GM18868 (cell line): Measurements from ENCODE around the gene ACSS3.
"Not testable (repeated sequence)": the region's sequence is repeated elsewhere in the genome, so short reads cannot be mapped to it uniquely, and the experiment has no call there.

Experiments used
- ATAC-seq: cut with Tn5 transposase; IDR thresholded peaks from one replicate; pipeline ENCODE4 v1.9.1; 2021; ENCODE audit warnings: mild to moderate bottlenecking, moderate library complexity; ENCODE audit not compliant: unreplicated experiment

Gene ACSS3

DNA sequence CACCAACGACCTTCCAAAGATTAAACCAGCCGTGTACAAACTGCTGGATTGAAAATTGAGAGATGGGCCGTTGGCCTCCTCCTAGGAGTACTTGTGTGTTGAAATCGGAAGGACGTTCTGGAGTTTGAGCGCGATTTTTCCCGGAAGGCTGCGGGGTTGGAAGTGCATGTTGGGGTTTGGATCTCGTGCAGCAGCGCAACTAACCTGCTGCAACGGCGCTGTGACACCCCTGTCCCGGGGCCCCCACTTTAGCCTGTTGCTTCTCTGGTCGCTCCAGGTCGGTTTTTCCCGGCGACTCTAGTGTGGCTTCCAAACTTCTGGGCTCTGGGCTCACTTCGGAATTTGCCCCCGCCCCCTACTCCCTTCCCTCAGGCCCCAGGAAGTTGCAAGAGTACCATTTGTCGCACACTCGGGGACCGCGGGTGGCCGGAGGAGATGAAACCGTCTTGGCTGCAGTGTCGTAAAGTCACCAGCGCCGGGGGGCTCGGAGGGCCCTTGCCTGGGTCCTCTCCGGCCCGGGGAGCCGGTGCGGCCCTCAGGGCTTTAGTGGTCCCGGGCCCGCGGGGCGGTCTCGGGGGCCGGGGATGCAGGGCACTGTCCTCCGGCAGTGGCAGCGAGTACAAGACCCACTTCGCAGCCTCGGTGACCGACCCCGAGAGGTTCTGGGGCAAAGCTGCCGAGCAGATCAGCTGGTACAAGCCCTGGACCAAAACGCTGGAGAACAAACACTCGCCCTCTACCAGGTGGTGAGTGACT lies at the start of gene ACSS3:
TSS of gene ACSS3 (plus strand) at position 394 of the 756 bp plus-strand sequence. CDS start at position 436, 42 bp downstream.
- ATAC-seq = no peak

DNA sequence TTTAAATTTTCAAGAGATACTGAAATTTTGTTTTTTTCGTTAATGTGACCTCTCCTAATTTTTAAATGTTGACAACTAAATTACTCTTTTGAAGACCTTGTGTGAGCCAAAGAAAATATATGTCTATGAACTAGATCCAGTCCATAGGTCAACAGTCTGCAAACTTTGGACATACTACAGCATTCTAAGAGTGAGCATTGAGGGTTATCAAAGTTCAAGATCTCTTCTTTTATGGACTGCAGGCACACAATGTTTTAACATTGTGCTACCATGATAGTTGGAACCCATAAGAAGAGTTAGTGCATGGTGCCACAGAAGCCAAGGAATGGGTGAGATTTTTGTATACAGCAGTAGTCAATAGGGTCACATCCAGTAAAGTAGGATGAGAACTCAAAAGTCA lies 43.0 kb upstream of the ACSS3 start:
- no peak for ATAC-seq

DNA sequence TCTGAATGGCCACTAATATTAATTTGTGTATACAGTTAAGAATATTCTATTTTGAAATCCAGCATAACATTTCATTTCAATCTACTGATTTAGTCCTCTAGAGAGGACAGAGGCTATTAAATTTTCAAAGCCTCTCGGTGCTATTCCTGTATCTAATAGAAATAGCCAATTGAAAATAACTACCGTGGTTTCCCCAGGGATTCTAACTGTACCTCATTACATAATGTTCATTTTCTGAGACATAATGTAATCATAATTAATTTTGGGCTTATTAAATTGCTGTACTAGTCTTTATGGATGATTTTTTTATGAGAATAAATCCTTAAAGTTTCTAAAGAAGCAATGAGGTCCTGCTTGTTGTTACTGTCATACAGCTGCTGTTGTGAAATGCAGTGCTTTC lies 38.6 kb upstream of the ACSS3 start:
- no peak for ATAC-seq

DNA sequence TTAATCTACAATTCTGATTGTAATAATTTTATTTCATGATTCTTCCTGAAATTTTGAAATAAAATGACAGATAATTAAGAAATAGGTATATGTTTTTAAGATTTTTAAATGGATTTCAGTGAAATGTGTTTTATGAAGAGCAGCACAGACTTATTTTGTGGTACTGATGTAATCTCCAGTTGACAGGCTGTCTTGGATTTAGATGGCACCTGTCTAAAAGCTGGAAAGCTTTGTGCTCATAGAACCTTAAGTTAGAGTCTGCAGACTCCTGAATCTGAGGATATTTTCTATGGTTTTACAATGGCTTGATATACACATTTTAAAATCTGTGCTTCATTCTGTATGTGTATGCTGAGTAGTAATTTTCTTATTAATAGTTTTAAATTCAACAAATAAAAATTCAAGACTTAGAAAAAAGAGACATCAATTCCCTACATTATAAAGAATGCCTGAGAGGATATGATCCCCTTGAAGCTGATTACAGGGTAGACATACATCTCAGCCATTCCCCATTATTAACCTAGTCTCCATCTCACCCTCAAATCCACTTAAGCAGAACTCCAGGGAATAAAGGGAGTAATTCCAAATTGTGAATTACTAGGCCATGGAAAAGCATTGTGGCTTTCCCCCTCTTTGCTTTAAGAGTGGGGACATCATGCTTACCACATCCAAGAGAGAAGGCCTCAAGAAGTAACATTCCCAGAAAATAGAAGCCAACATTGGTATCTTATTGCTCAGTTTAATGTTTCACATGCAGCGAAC lies 33.7 kb upstream of the ACSS3 start:
- ATAC-seq = no peak

- not testable (repeated sequence) for ATAC-seq
These were observed 12.9 kb upstream of the ACSS3 start for GRCh38 chr12:81064971-81065370.

DNA sequence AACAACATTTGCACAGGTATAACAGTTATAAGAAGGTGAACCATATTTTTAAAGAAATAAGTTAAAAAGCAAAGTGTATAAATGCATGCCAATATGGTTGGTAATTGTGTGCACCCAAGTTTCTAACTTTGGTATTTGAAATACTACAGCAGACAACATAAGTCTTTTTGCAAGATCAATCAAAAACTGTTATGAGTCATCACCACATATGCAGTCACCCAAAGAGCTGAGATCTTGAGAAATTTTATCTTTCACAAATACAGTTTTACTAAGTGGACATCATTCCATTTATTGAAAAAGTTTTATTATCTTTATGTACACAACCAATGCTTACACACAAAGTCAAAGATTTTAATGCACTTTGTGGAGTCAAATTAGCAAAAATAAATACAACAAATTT lies 7.0 kb upstream of the ACSS3 start:
- no peak for ATAC-seq

DNA sequence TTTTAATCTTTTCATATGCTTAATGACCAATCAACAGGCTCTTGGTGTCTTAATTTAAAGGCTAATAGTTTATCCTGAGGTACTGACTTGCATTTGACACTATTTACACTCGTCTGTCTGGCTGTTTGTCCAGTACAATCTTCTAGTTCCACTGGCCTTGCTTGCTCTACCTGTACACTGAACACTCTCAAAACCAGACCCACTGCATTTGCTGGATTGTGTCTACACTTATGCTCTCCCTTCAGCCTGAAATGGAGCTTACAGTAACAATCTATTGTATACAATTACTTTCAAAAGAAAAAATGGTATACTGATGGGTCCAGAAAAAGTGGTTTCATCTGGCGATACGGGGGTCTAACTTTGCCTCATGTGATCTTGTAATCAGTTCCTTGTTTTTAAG lies 2.3 kb upstream of the ACSS3 start:
- ATAC-seq = no peak

DNA sequence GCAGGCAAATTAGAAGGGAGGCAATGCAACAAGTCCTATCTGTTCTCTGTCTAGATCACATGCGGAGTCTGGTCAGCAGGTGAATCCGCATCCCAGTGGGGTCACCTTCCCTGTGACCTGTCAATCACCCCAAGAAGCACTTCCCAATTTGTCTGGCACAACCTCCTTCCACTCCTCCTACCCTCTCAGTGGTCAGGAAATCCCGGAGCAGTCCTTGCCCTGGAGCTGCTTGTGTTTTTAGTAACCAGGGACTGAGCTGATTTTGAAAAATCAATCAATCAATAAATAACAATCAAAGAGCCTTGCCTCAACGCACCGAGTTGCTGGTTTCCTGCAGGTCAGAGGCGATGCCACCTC lies 572 bp upstream of the ACSS3 start:
- no peak for ATAC-seq

- ATAC-seq = no peak
These were observed 754 bp downstream of the ACSS3 start for GRCh38 chr12:81078469-81079196.

- ATAC-seq = no peak
These were observed 1.6 kb downstream of the ACSS3 start for GRCh38 chr12:81079280-81080076.

DNA sequence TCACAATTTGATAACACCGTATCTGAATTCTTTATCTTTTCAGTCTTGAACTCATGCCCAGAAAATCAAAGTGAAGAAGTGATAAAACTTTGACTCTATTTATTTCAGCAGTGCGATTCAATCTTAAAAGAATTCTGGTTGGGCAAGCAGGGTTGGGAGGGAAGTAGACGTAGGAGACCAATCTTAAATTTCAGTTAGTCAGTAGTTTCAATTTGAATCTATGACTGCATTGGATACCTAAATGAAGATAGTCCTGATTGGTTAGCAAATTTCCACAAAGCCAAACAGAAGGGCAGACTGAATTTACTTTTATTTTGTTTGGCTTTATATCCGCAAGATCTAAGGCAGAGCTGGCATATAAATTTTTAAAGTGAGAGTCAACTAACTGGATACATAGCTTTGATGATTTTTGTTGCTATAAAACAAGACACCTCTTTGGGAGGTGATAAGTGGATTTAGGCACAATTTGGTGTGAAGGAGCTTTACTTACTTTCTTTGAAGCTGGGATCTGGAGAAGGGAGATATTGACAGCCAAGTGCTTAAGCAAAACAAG lies 2.6 kb downstream of the ACSS3 start:
- no peak for ATAC-seq

DNA sequence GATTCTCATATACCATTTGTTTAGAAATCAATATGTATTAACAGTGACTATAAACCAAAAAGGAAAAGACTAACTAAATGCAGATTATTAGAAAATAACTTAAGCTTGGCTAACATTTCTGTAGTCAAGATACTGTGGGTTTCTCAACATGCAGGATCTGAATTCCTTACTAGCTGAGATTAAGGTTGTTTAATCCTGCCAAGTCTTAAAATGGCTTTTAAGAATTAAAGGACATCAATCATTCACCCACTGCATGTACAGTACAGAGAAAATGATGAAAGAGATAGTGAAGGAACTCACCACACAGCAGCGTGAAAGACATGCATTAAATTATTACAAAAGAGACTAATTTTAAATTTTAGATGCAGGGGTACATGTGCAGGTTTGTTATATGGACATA lies 3.8 kb downstream of the ACSS3 start:
- ATAC-seq = no peak

DNA sequence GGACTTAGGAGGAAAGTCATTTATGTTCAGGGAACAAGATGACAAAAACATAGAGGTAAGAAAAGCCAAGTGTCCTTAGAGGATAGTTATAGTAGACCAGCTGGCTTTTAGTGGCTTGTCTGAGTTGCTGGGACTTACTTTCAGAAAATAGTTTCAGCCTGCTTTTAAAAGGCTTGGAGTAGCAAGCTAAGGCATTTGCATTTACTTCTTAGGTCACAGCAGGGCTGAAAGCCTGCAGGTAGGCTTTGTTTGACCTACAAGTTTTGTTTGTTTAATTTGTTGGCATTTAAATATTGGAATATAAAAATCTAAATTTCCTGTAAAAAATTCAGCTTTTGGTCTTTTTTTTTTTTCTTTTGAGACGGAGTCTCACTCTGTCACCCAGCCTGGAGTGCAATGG lies 5.1 kb downstream of the ACSS3 start:
- ATAC-seq = no peak

GRCh38 chr12:81083906-81084513 lies 6.1 kb downstream of the ACSS3 start:
- ATAC-seq = no peak

GRCh38 chr12:81084811-81085350 lies 7.0 kb downstream of the ACSS3 start:
- ATAC-seq = no peak

DNA sequence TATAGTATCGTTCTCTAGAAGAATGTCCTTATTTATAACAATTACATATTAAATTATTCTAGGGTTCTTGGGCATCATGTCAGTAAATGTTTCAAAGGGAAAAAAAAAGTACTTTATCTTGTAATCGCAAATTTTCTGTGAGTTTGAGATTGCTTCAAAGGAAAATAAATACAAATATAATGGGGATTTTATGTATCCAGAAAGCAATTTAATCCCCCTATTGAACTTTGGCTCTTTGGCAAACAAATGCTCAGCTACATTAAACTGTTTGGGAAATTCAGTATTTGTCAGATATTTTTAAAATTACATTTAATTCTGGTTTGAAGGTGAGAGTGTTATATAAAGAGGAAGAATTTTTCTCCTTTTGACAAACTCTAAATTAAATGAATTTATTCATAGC lies 8.0 kb downstream of the ACSS3 start:
- no peak for ATAC-seq

GRCh38 chr12:81086342-81086741 lies 8.5 kb downstream of the ACSS3 start:
- no peak for ATAC-seq

- no peak for ATAC-seq
These were observed 10.3 kb downstream of the ACSS3 start for GRCh38 chr12:81088221-81088620.

DNA sequence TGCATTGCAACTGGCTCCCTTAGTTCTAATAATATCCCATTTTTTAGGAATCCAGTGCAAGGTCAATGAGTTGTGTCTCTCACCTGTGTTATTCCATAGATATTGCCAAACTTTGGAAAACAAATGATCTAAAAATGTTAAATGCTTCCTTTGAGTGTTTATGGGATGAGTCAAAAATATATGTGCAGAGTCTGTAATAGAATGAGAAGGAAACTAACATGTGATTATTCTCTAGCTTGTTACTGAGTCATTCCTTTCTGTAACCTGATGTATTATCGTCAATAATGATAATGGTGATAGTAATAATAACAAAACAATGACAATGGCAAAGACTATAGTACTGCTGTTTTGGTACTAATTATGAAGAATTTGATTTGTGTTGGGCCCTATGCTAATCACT lies 11.5 kb downstream of the ACSS3 start:
- ATAC-seq = no peak

- ATAC-seq = no peak
These were observed 14.2 kb downstream of the ACSS3 start for GRCh38 chr12:81092053-81092452.
